22Rv1 (cell line): ENCODE results near the gene KCTD20.

Experiments used
- CTCF ChIP-seq: fragments of 450-650 bp; IDR thresholded peaks from 2 replicates; pipeline ENCODE4 v1.5.1; 2017; ENCODE audit warnings: mild to moderate bottlenecking
- ZFX ChIP-seq: fragments of 450-650 bp; IDR thresholded peaks from 2 replicates; pipeline ENCODE4 v1.6.1; 2017; ENCODE audit warnings: antibody characterized with exemption, borderline replicate concordance

GRCh38 chr6:36523936-36524499 is 81.2 kb downstream of the KCTD20 start:
- no peak for TF ChIP-seq CTCF
- no peak for TF ChIP-seq ZFX
